Type B pancreatic cell (in vitro differentiated cells): ENCODE measurements around the gene PARD3B. TPM values are rescaled to one million over a fixed set of nuclear protein-coding genes. Genes with fewer than 3 reads are reported as not detected.

Source experiments
- DNase-seq: peaks from one replicate; pipeline ENCODE4 v3.0.0; 2021; ENCODE audit warnings: mixed read lengths; ENCODE audit not compliant: unreplicated experiment; ENCODE audit errors: extremely low spot score
- H3K27ac Mint-ChIP-seq: 2 replicates; pipeline ENCODE4 v1.8.0; 2021; ENCODE audit warnings: mild to moderate bottlenecking, mixed read lengths
- H3K27me3 Mint-ChIP-seq: 2 replicates; pipeline ENCODE4 v1.8.0; 2021; ENCODE audit warnings: mixed read lengths
- H3K36me3 Mint-ChIP-seq: 2 replicates; pipeline ENCODE4 v1.8.0; 2021; ENCODE audit warnings: mixed read lengths
- H3K4me1 Mint-ChIP-seq: one replicate; pipeline ENCODE4 v1.8.0; 2021; ENCODE audit warnings: mixed read lengths; ENCODE audit not compliant: unreplicated experiment
- H3K4me3 Mint-ChIP-seq: 2 replicates; pipeline ENCODE4 v1.8.0; 2021; ENCODE audit warnings: mild to moderate bottlenecking, mixed read lengths
- H3K9me3 Mint-ChIP-seq: 2 replicates; pipeline ENCODE4 v1.8.0; 2021; ENCODE audit warnings: mixed read lengths
- total RNA-seq: library from RNA; stranded (reverse); gene quantifications from 2 replicates; pipeline ENCODE4 v1.2.1, GENCODE V29; 2021; ENCODE audit warnings: low replicate concordance
- TF ChIP-seq, protein P1 (sequence below): fragments of 200-600 bp; sonication (generic); conservative IDR thresholded peaks from 2 replicates; pipeline ENCODE4 v1.5.0; 2021; ENCODE audit warnings: antibody characterized with exemption, mild to moderate bottlenecking

The PARD3B gene
- total RNA-seq, 1 donor from 2014 or later, result 15.9 TPM

DNA sequence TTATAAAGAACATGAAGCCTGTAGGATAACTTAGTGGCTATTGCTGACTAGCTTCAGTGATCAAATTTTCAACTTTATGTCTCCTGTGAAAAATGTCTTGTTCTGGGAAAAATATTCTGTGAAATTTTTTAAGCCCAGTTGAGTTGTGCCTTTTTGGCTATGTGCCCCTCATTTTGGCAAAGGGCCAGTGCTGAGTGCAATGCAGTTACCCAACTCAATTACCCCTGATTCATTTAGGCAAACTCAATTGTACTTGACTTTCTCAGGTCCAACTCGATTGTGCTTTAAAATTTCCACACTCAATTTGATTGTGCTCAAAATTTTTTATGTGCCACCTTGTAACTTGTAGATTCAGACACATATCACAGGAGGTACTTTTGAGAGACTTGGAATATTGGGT lies 588.3 kb downstream of the PARD3B start:
- peaks cover 10% of the 10 kb centered on the region for H3K4me1 Mint-ChIP-seq
- H3K36me3 Mint-ChIP-seq, result peaks cover 8% of the 10 kb centered on the region
- TF ChIP-seq, protein P1, sequence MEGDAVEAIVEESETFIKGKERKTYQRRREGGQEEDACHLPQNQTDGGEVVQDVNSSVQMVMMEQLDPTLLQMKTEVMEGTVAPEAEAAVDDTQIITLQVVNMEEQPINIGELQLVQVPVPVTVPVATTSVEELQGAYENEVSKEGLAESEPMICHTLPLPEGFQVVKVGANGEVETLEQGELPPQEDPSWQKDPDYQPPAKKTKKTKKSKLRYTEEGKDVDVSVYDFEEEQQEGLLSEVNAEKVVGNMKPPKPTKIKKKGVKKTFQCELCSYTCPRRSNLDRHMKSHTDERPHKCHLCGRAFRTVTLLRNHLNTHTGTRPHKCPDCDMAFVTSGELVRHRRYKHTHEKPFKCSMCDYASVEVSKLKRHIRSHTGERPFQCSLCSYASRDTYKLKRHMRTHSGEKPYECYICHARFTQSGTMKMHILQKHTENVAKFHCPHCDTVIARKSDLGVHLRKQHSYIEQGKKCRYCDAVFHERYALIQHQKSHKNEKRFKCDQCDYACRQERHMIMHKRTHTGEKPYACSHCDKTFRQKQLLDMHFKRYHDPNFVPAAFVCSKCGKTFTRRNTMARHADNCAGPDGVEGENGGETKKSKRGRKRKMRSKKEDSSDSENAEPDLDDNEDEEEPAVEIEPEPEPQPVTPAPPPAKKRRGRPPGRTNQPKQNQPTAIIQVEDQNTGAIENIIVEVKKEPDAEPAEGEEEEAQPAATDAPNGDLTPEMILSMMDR, result no peak
- no peaks in the 10 kb centered on the region for H3K27me3 Mint-ChIP-seq
- no peak overlapping the region for H3K4me3 Mint-ChIP-seq
- no peak overlapping the region for H3K27ac Mint-ChIP-seq
- no peak for DNase-seq
- H3K9me3 Mint-ChIP-seq, result no peaks in the 10 kb centered on the region

- DNase-seq, result no peak
- Mint-ChIP-seq H3K27me3 (no peaks in the 10 kb centered on the region), H3K36me3 (no peaks in the 10 kb centered on the region), H3K27ac (no peak overlapping the region), H3K4me3 (no peak overlapping the region), H3K9me3 (no peaks in the 10 kb centered on the region), H3K4me1 (peaks cover 13% of the 10 kb centered on the region)
- TF ChIP-seq, protein P1, result no peak
Measured at GRCh38 chr2:205138735-205139134, 593.5 kb downstream of the PARD3B start.

GRCh38 chr2:205139822-205140463 lies 594.7 kb downstream of the PARD3B start:
- TF ChIP-seq, protein P1, result no peak
- peak overlapping the region; percentile 13 for H3K4me3 Mint-ChIP-seq
- no peaks in the 10 kb centered on the region for H3K36me3 Mint-ChIP-seq
- no peaks in the 10 kb centered on the region for H3K27me3 Mint-ChIP-seq
- no peaks in the 10 kb centered on the region for H3K9me3 Mint-ChIP-seq
- H3K27ac Mint-ChIP-seq, result no peak overlapping the region
- no peak for DNase-seq
- H3K4me1 Mint-ChIP-seq, result peaks cover 8% of the 10 kb centered on the region

DNA sequence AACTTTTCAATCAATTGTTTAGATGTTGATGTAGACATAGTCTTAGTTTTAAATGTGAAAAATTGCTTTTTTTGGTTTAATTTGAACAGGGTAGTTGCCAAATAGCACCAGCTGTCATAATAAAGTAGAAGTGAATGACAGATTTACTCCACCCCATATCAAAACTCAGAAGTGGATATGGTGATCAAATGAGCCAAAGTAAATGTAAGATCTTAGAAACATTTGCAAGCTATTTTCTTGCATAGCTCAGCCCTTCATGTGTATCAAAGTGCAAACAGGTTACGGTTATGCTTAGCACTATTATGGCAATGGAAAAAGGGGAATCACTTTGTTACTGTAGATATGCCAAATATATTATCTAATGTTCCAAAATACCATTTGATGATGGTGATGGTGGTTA lies 596.1 kb downstream of the PARD3B start:
- TF ChIP-seq, protein P1, result no peak
- Mint-ChIP-seq H3K9me3 (peaks cover 7% of the 10 kb centered on the region), H3K4me3 (no peak overlapping the region), H3K36me3 (peaks cover 4% of the 10 kb centered on the region), H3K27me3 (no peaks in the 10 kb centered on the region), H3K27ac (no peak overlapping the region), H3K4me1 (peaks cover 8% of the 10 kb centered on the region)
- no peak for DNase-seq

DNA sequence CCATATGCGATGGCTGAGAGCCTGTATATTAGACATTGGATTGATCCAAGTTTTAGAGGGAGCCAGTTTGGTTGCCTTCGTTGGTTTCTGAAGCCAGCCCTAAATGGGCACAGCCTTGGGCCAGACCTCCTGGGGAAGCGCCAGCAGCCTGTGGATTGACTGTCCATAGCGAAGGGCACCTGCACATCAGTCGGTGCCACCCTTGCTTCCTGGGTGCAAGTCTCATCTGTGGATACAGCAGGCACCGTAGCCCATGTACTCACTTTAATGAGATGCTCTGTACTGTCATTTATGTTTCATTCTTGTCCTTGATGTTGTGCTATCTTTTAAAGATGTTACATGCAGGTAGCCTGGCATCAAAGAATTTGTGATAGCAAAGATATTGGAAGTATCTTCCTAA lies 600.6 kb downstream of the PARD3B start:
- Mint-ChIP-seq H3K27ac (no peak overlapping the region), H3K9me3 (peaks cover 7% of the 10 kb centered on the region), H3K4me1 (peaks cover 7% of the 10 kb centered on the region), H3K27me3 (no peaks in the 10 kb centered on the region), H3K36me3 (peaks cover 4% of the 10 kb centered on the region), H3K4me3 (no peak overlapping the region)
- no peak for DNase-seq
- TF ChIP-seq, protein P1, result no peak
